Urinary bladder (tissue), 4 donors: ENCODE data around the gene OLA1. TPM values are rescaled to one million over a fixed set of nuclear protein-coding genes. Genes with fewer than 3 reads are reported as not detected.
"Not testable (repeated sequence)": the region's sequence is repeated elsewhere in the genome, so short reads cannot be mapped to it uniquely, and the experiment has no call there.

Source experiments
- DNase-seq: peaks from one replicate; pipeline ENCODE4 v3.0.0-alpha.2; 2015; ENCODE audit errors: extremely low spot score
- H3K27ac ChIP-seq: one replicate; pipeline ENCODE4 v1.5.1; 2013; ENCODE audit warnings: low read depth, mild to moderate bottlenecking, moderate library complexity
- H3K36me3 ChIP-seq: one replicate; pipeline ENCODE4 v1.6.1; 2013; ENCODE audit warnings: mild to moderate bottlenecking, moderate library complexity; ENCODE audit not compliant: insufficient read depth
- H3K4me1 ChIP-seq: one replicate; pipeline ENCODE4 v1.6.1; 2013; ENCODE audit warnings: mild to moderate bottlenecking, moderate library complexity; ENCODE audit not compliant: insufficient read depth
- H3K4me3 ChIP-seq: one replicate; pipeline ENCODE4 v1.5.1; 2013; ENCODE audit warnings: low read depth, low read length
- WGBS: extraction: QIAGEN DNeasy Blood & Tissue Kit; methylation state at CpG from one replicate; pipeline ENCODE4 v1.1.7; 2013; 5-methylcytosine and 5-hydroxymethylcytosine counted together
- polyA plus RNA-seq: library from polyadenylated mRNA; stranded (reverse); fragments of 200-250 nt; gene quantifications from one replicate; pipeline ENCODE4 v1.2.3, GENCODE V29; 2013
- total RNA-seq: library from RNA; depleted of rRNA; stranded (reverse); fragments of >200 nt; gene quantifications from one replicate; pipeline ENCODE4 v1.2.3, GENCODE V29; 2014
- donor health status: healthy with polysubstance abuse.
- donor health status: healthy.

The OLA1 gene
- total and polyA plus RNA-seq, 2 donors = 51.1 to 68.3 TPM

GRCh38 chr2:174245628-174246027, 2.7 kb downstream of the OLA1 start:
- WGBS = 91% methylated on average over 6 of the region's 6 CpGs
- not testable (repeated sequence) for DNase-seq

DNA sequence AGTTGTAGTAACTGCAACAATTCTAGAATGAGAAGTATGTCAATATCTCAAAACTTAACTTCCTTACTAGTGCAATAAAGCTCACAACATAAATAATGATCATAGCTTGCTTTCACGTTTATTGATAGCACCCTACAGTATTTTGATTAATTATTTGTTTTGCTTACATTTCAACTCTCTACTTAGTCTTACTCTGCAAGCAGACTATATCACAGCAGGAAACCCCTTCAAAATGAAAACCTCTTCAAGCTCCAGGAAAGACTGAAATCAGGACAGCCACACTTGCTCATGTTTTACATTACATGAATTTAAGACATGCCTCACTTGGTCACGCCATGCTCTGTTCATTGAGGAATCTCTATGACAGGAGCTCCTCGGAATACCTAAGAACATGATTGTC, 3.3 kb downstream of the OLA1 start:
- H3K27ac ChIP-seq = no peak overlapping the region
- DNase-seq = no peak
- peaks cover 2% of the 10 kb centered on the region for H3K36me3 ChIP-seq
- WGBS = 96% methylated on average over 3 of the region's 3 CpGs
- H3K4me3 ChIP-seq = no peak overlapping the region
- H3K4me1 ChIP-seq = no peaks in the 10 kb centered on the region

More at GRCh38 chr2:174245628-174246027, 2.7 kb downstream of the OLA1 start:
- H3K36me3 ChIP-seq, H3K4me1 ChIP-seq, H3K4me3 ChIP-seq, H3K27ac ChIP-seq: not testable (repeated sequence)

- Histone ChIP-seq H3K27ac (no peak overlapping the region), H3K36me3 (peaks cover 2% of the 10 kb centered on the region)
- WGBS = 77% methylated on average over 3 of the region's 3 CpGs
Observed at GRCh38 chr2:174243812-174244211, 4.5 kb downstream of the OLA1 start.

DNA sequence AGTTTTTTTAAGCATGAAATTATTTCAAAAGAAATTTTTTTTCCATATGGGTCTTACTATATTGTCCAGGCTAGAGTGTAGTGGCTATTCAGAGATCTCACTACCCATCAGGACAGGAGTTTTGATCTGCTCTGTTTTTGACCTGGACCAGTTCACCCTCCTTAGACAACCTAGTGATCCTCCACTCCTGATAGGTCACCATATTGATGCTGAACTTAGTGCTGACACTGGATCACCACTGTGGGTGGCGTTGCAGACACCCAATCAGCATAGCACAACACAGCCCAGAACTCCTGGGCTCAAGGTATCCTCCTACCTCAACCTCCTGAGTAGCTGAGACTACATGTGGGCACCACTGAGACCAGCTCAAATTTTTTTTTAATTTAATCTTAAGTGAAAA, 8.2 kb downstream of the OLA1 start:
- 96% methylated on average over 1 of the region's 1 CpG for WGBS
- DNase-seq = no peak
- H3K4me1 ChIP-seq = no peaks in the 10 kb centered on the region
- H3K36me3 ChIP-seq = peaks cover 2% of the 10 kb centered on the region
- no peak overlapping the region for H3K4me3 ChIP-seq
- no peak overlapping the region for H3K27ac ChIP-seq

More at GRCh38 chr2:174243812-174244211, 4.5 kb downstream of the OLA1 start:
- H3K4me3 ChIP-seq = no peak overlapping the region
- H3K4me1 ChIP-seq = no peaks in the 10 kb centered on the region
- no peak for DNase-seq

DNA sequence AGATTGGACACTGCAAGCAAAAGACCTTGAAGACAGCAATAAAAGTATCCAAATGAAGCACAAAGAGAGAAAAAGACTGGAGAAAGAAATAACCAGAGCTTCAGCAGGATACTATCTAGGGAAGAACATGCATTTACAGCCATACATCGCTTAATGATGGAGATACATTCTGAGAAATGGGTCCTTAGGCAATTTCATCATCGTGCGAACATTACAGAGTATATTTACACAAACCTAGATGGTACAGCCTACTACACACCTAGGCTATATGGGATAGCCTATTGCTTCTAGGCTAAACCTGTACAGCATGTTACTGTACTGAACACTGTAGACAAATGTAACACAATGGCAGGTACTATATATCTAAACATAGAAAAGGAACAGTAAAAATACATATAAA, 11.9 kb downstream of the OLA1 start:
- Histone ChIP-seq H3K4me1 (no peaks in the 10 kb centered on the region), H3K4me3 (no peak overlapping the region), H3K27ac (no peak overlapping the region), H3K36me3 (no peaks in the 10 kb centered on the region)
- WGBS = 98% methylated on average over 3 of the region's 3 CpGs
- no peak for DNase-seq

- no peak overlapping the region for H3K27ac ChIP-seq
- WGBS = 79% methylated on average over 4 of the region's 4 CpGs
- H3K4me3 ChIP-seq = no peak overlapping the region
- H3K4me1 ChIP-seq = no peaks in the 10 kb centered on the region
- no peak for DNase-seq
- H3K36me3 ChIP-seq = no peaks in the 10 kb centered on the region
Observed at GRCh38 chr2:174235680-174236079, 12.7 kb downstream of the OLA1 start.

- Histone ChIP-seq H3K4me1 (no peaks in the 10 kb centered on the region), H3K36me3 (no peaks in the 10 kb centered on the region), H3K27ac (no peak overlapping the region), H3K4me3 (no peak overlapping the region)
- WGBS = 90% methylated on average over 1 of the region's 1 CpG
- DNase-seq = no peak
Observed at GRCh38 chr2:174233771-174234275, 14.5 kb downstream of the OLA1 start.

DNA sequence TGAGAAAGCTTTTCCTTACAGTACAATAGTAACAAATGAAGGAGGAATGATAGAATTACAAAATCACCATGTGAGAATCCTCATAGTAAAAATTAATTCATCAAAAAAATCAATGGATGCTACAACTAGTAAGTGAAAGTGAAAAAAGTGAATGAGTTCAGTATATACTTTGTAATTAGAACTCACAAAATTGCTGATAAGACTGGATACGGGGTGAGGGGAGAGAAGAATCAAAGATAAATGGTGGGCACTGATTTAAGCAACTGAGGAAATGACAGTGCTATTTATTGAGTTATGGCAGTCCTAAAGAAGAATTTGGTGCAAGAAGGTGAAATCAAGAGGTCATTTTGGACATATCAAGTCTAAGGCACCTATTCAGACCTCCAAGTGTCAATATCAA, 20.6 kb downstream of the OLA1 start:
- Histone ChIP-seq H3K4me1 (no peaks in the 10 kb centered on the region), H3K27ac (no peak overlapping the region), H3K4me3 (no peak overlapping the region), H3K36me3 (peaks cover 4% of the 10 kb centered on the region)
- no peak for DNase-seq
- 96% methylated on average over 1 of the region's 1 CpG for WGBS

DNA sequence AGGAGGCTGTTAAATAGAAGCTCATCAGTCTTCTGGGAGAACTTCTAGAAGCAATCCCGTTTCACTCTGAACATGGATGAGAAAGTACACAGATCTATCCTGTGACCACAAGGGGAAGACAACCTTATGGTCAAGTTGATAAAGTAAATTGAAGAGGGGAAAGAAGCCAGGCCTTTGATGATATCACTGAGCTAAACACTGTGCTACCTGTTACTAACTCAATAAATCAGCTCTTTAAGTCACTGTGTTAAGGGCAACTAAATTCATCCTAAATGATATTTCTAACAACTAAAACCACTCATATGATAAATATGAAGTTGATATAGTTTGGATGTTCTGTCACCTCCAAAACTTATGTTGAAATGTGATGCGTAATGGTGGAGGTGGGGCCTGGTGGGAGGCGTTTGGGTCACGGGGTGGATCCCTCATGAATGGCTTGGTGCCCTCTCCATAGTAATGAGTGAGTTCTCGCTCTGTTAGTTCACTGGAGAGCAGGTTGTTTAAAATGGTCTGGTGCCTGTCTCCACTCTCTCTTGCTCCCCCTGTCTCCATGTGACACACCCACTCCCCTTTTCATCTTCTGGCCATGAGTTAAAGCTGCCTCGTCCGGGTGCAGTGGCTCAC, 23.6 kb downstream of the OLA1 start:
- no peak overlapping the region for H3K4me3 ChIP-seq
- DNase-seq = no peak
- H3K27ac ChIP-seq = no peak overlapping the region
- no peaks in the 10 kb centered on the region for H3K4me1 ChIP-seq
- peaks cover 5% of the 10 kb centered on the region for H3K36me3 ChIP-seq
- WGBS = 95% methylated on average over 7 of the region's 7 CpGs

DNA sequence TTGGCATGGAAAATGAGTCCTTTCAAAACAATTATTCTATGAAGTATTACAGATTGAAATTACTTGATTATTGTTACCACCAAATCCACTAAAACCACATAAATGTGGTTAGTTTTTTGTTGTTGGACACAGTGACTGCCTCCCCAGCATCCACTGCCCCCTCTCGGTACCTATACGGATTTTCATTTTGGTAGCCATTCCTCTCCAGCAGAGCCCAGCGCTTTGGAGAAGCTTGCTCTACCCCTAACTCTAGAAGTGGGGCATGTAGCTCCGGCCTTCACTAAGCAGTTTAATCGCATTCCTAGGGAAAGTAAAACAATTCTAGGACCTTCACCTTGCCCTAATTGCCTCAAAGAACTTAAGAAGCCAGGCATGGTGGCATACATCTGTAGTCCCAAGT, 24.2 kb downstream of the OLA1 start:
- no peak for DNase-seq
- Histone ChIP-seq H3K36me3 (peaks cover 5% of the 10 kb centered on the region), H3K27ac (no peak overlapping the region), H3K4me1 (no peaks in the 10 kb centered on the region), H3K4me3 (no peak overlapping the region)
- WGBS = 96% methylated on average over 5 of the region's 5 CpGs

- Histone ChIP-seq H3K27ac (no peak overlapping the region), H3K36me3 (peaks cover 5% of the 10 kb centered on the region), H3K4me1 (no peaks in the 10 kb centered on the region), H3K4me3 (no peak overlapping the region)
- no peak for DNase-seq
- 76% methylated on average over 3 of the region's 3 CpGs for WGBS
Observed at GRCh38 chr2:174223388-174223787, 24.9 kb downstream of the OLA1 start.

GRCh38 chr2:174222154-174222553, 26.2 kb downstream of the OLA1 start:
- no peak for DNase-seq
- 98% methylated on average over 1 of the region's 1 CpG for WGBS
- Histone ChIP-seq H3K36me3 (peaks cover 5% of the 10 kb centered on the region), H3K4me1 (no peaks in the 10 kb centered on the region), H3K27ac (no peak overlapping the region), H3K4me3 (no peak overlapping the region)

DNA sequence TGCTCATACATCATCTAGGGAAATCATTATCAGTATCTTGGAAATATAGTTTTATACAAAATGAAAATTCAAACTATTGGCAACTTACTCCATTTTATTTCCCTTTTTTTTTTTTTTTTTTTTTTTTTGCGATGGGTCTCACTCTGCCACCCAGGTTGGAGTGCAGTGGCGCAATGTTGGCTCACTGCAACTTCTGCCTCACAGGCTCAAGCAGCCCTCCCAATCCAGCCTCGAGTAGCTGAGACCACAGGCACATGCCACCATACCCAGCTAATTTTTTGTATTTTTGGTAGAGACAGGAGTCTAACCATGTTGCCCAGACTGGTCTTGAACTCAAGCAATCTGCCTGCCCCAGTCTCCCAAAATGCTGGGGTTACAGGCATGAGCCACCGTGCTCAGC, 29.0 kb downstream of the OLA1 start:
- WGBS = 98% methylated on average over 4 of the region's 4 CpGs
- Histone ChIP-seq H3K4me3 (no peak overlapping the region), H3K36me3 (peaks cover 3% of the 10 kb centered on the region), H3K27ac (no peak overlapping the region), H3K4me1 (no peaks in the 10 kb centered on the region)
- DNase-seq = no peak

GRCh38 chr2:174218773-174219172, 29.6 kb downstream of the OLA1 start:
- Histone ChIP-seq H3K27ac (no peak overlapping the region), H3K4me1 (no peaks in the 10 kb centered on the region), H3K36me3 (peaks cover 1% of the 10 kb centered on the region), H3K4me3 (no peak overlapping the region)
- WGBS = 89% methylated on average over 7 of the region's 7 CpGs
- DNase-seq = no peak

DNA sequence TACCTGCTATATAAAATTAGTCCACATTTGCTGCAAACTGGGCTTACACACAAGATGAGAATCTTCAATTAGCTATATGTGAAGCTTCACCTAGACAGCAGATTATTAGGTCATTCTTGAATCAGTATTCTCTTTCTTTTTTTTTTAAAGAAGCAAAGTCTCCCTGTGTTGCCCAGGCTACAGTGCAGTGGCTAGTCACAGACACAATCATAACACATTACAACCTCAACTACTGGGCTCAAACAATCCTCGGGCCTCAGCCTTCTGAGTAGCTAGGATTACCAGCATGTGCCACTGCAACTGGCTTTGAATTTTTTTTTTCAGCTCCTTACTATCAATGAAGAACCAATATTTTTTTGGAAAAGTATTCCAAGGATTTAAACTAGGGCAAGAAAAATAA, 30.5 kb downstream of the OLA1 start:
- WGBS = 91% methylated on average over 1 of the region's 1 CpG
- Histone ChIP-seq H3K4me3 (no peak overlapping the region), H3K27ac (no peak overlapping the region), H3K4me1 (no peaks in the 10 kb centered on the region), H3K36me3 (peaks cover 1% of the 10 kb centered on the region)
- no peak for DNase-seq
